Midbrain (tissue), 1 donor: ENCODE results near the gene SLC12A3.

ENCODE experiments used
- DNase-seq: peaks from one replicate; lab custom pipeline; 2025; lab: John Stamatoyannopoulos, UW

SLC12A3 gene

GRCh38 chr16:56864960-56865359 is at the start of gene SLC12A3:
Gene SLC12A3, plus strand, starts transcription at chr16:56865207. Its CDS starts 29 bp downstream, at chr16:56865236.
- DNase-seq, result no peak

- peak; percentile 50 for DNase-seq
These were observed 49.3 kb upstream of the SLC12A3 start for GRCh38 chr16:56815721-56816120.

- no peak for DNase-seq
These were observed 48.0 kb upstream of the SLC12A3 start for GRCh38 chr16:56817056-56817455.

- DNase-seq, result no peak
These were observed 47.1 kb upstream of the SLC12A3 start for GRCh38 chr16:56817938-56818337.

- no peak for DNase-seq
These were observed 41.8 kb upstream of the SLC12A3 start for GRCh38 chr16:56823081-56823733.

- DNase-seq, result peak; percentile 56
These were observed 40.7 kb upstream of the SLC12A3 start for GRCh38 chr16:56824331-56824730.

- no peak for DNase-seq
These were observed 40.2 kb upstream of the SLC12A3 start for GRCh38 chr16:56824804-56825203.

- DNase-seq, result no peak
These were observed 39.2 kb upstream of the SLC12A3 start for GRCh38 chr16:56825826-56826225.

- no peak for DNase-seq
These were observed 36.4 kb upstream of the SLC12A3 start for GRCh38 chr16:56828647-56829046.

GRCh38 chr16:56830669-56831068 is 34.3 kb upstream of the SLC12A3 start:
- no peak for DNase-seq

- no peak for DNase-seq
These were observed 32.2 kb upstream of the SLC12A3 start for GRCh38 chr16:56832768-56833167.

- DNase-seq, result no peak
These were observed 31.6 kb upstream of the SLC12A3 start for GRCh38 chr16:56833243-56833970.

GRCh38 chr16:56835320-56835719 is 29.7 kb upstream of the SLC12A3 start:
- no peak for DNase-seq

- no peak for DNase-seq
These were observed 28.4 kb upstream of the SLC12A3 start for GRCh38 chr16:56836410-56837230.

- no peak for DNase-seq
These were observed 26.2 kb upstream of the SLC12A3 start for GRCh38 chr16:56838622-56839337.

- no peak for DNase-seq
These were observed 23.8 kb upstream of the SLC12A3 start for GRCh38 chr16:56841233-56841632.

- no peak for DNase-seq
These were observed 23.3 kb upstream of the SLC12A3 start for GRCh38 chr16:56841659-56842058.

GRCh38 chr16:56842133-56842532 is 22.9 kb upstream of the SLC12A3 start:
- no peak for DNase-seq

GRCh38 chr16:56844056-56844455 is 21.0 kb upstream of the SLC12A3 start:
- no peak for DNase-seq

GRCh38 chr16:56847173-56847910 is 17.7 kb upstream of the SLC12A3 start:
- DNase-seq, result peak; percentile 29
